HCT116 (cell line): ENCODE data around the gene FA2H.

Experiments used
- CEBPB ChIP-seq: IDR thresholded peaks from 2 replicates; pipeline ENCODE4 v1.6.1; 2012; ENCODE audit warnings: low read depth
- EZH2 ChIP-seq: fragments of 200-600 bp; sonication (generic); IDR thresholded peaks from 2 replicates; pipeline ENCODE4 v1.6.1; 2017; ENCODE audit warnings: antibody characterized with exemption, mixed run types
- POLR2A ChIP-seq: IDR thresholded peaks from 2 replicates; pipeline ENCODE4 v1.7.0; 2011; ENCODE audit warnings: borderline replicate concordance; ENCODE audit not compliant: insufficient read depth, insufficient read length; ENCODE audit errors: extremely low read depth
- POLR2AphosphoS5 ChIP-seq: IDR thresholded peaks from 2 replicates; pipeline ENCODE4 v1.6.1; 2011; ENCODE audit warnings: mild to moderate bottlenecking, low read depth, low read length, moderate library complexity
- SIN3A ChIP-seq: IDR thresholded peaks from 2 replicates; pipeline ENCODE4 v1.6.1; 2012; ENCODE audit warnings: low read depth
- SRF ChIP-seq: IDR thresholded peaks from 2 replicates; pipeline ENCODE4 v1.6.1; 2012; ENCODE audit warnings: low read depth
- YY1 ChIP-seq: IDR thresholded peaks from 2 replicates; pipeline ENCODE4 v1.6.1; 2011; ENCODE audit warnings: low read length, low read depth, moderate library complexity, mild to moderate bottlenecking; ENCODE audit not compliant: insufficient replicate concordance; ENCODE audit errors: extremely low read depth
- ZFX ChIP-seq: fragments of 450-650 bp; IDR thresholded peaks from 2 replicates; pipeline ENCODE4 v1.6.1; 2017
- ZNF274 ChIP-seq: fragments of 200-500 bp; sonication (Bioruptor generic); IDR thresholded peaks from 2 replicates; pipeline ENCODE4 v1.6.1; 2014; ENCODE audit warnings: mild to moderate bottlenecking, low read depth, low read length, inconsistent platforms
- TF ChIP-seq, protein P1 (sequence below), 3 experiments: fragments of 200-600 bp in 1 of 3; sonication (generic) in 1 of 3; IDR thresholded peaks in 2 of 3; conservative IDR thresholded peaks in 1 of 3; 2 replicates each; pipeline ENCODE4 v1.5.1; 2012 to 2017; ENCODE audit warnings: low read depth in 2 of 3, low read length in 2 of 3, antibody characterized with exemption in 1 of 3, borderline replicate concordance in 1 of 3, control low read depth in 1 of 3, mild to moderate bottlenecking in 1 of 3, mixed read lengths in 1 of 3, mixed run types in 1 of 3, moderate library complexity in 1 of 3; ENCODE audit not compliant: insufficient read depth in 1 of 3
- TF ChIP-seq, protein P2 (sequence below): IDR thresholded peaks from 2 replicates; pipeline ENCODE4 v1.6.1; 2012
- TF ChIP-seq, protein P3 (sequence below): IDR thresholded peaks from 2 replicates; pipeline ENCODE4 v1.6.1; 2012

DNA sequence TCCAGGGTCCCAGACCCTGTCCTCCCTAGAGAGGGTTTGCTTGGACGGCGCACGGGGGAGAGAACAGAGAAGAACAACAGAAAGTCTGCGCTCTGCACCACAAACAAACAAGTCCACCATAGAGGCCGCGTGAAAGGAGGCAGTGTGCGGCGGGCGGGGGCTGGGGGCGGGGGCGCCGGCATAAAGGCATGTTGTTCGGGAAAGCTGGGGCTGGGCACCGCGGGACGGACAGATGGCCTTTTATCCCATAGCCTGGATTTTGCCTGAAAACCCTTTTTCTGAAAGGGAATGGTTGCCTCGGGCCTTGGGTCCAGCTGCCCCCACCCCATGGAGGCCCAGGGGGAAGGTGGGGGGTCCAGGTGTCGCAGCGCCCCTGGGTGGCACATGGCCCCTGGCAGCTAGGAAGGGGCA is 26.0 kb downstream of the FA2H start:
- TF ChIP-seq SIN3A: no peak
- no peak for TF ChIP-seq SRF
- TF ChIP-seq, protein P1, sequence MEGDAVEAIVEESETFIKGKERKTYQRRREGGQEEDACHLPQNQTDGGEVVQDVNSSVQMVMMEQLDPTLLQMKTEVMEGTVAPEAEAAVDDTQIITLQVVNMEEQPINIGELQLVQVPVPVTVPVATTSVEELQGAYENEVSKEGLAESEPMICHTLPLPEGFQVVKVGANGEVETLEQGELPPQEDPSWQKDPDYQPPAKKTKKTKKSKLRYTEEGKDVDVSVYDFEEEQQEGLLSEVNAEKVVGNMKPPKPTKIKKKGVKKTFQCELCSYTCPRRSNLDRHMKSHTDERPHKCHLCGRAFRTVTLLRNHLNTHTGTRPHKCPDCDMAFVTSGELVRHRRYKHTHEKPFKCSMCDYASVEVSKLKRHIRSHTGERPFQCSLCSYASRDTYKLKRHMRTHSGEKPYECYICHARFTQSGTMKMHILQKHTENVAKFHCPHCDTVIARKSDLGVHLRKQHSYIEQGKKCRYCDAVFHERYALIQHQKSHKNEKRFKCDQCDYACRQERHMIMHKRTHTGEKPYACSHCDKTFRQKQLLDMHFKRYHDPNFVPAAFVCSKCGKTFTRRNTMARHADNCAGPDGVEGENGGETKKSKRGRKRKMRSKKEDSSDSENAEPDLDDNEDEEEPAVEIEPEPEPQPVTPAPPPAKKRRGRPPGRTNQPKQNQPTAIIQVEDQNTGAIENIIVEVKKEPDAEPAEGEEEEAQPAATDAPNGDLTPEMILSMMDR (IDR thresholded peaks at IDR 0.05 in 2 of 3, conservative IDR thresholded peaks at IDR 0.05 in 1 of 3; ENCODE audit: borderline replicate concordance in 1 of 3, insufficient read depth in 1 of 3, low read depth in 2 of 3, low read length in 2 of 3): no peak
- TF ChIP-seq, protein P2, sequence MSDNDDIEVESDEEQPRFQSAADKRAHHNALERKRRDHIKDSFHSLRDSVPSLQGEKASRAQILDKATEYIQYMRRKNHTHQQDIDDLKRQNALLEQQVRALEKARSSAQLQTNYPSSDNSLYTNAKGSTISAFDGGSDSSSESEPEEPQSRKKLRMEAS: no peak
- TF ChIP-seq ZNF274: no peak
- no peak for TF ChIP-seq CEBPB
- no peak for TF ChIP-seq YY1
- TF ChIP-seq POLR2A: no peak
- TF ChIP-seq, protein P3, sequence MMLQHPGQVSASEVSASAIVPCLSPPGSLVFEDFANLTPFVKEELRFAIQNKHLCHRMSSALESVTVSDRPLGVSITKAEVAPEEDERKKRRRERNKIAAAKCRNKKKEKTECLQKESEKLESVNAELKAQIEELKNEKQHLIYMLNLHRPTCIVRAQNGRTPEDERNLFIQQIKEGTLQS: no peak
- TF ChIP-seq EZH2: no peak
- no peak for TF ChIP-seq POLR2AphosphoS5
- no peak for TF ChIP-seq ZFX
